ENCODE measurements around the gene TAS2R41.

TAS2R41 gene

DNA sequence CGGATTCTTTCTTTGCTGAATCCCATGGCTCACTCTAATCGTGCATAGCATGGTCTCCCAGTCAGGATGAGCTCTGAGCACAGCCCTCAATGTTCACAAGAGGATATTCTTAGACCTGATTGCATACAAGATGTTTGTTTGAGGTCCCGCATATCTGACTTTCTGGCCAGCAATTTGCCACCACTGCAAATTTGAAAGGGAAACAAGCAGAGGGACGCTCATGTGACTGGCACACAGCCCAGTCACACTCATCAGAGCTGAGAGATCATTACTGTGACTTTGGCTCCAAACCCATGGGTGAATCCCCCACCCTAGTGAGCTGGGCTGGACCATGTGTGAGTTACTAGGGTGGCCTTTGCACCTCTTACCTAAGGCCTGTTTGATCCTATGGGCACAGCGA is 9.9 kb downstream of the TAS2R41 start:
- Histone ChIP-seq H3K4me3 (replicated peaks; ENCODE audit: low read depth, low read length) (no peak overlapping the region), H3K27me3 (replicated peaks; ENCODE audit: control insufficient read depth, insufficient read depth, low read length) (no peaks in the 10 kb centered on the region; the same call in none of the 2 replicates), H3K36me3 (ENCODE audit: control insufficient read depth, insufficient read depth, low read length) (no peaks in the 10 kb centered on the region)
- no peak for TF ChIP-seq CTCF (IDR thresholded peaks at IDR 0.05; ENCODE audit: insufficient read depth, low read length, poor library complexity, severe bottlenecking)
- no peak for DNase-seq (ENCODE audit: extremely low read depth, insufficient read length)

DNA sequence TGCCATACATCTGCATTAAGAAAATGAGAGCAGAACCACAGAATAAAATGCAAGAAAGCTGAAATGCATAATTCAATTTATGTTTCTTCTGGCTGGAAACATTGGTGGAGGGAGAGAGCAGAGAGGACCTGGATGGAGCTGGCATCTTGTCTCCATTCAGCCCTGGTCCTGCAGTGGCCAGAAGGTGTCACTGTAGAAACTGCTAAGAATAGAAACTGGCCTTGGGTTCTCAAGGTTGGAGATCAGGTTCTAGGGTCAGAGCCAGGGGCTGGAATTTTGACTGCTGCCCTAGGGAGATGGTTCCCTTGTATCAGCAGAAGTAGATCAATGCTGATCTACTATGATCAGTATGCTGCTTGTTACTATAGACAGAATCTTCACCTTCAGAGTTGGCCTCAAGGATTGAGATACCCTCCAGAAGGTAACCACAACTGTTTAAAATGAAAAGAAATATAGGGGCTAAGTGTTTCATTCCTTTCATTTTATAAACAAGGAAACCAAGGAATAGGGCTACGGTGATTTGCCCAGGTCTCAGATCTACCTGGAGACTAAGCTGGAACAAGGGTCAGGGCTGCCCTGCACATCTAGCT is 13.1 kb downstream of the TAS2R41 start:
- no peak overlapping the region for H3K4me3 ChIP-seq (replicated peaks; ENCODE audit: low read depth, low read length)
- peak; percentile 57 for TF ChIP-seq CTCF (IDR thresholded peaks at IDR 0.05; ENCODE audit: insufficient read depth, low read length, poor library complexity, severe bottlenecking)
- H3K27me3 ChIP-seq (replicated peaks; ENCODE audit: control insufficient read depth, insufficient read depth, low read length) = no peaks in the 10 kb centered on the region; the same call in none of the 2 replicates
- no peak for DNase-seq (ENCODE audit: extremely low read depth, insufficient read length)
- H3K36me3 ChIP-seq (ENCODE audit: control insufficient read depth, insufficient read depth, low read length) = no peaks in the 10 kb centered on the region

DNA sequence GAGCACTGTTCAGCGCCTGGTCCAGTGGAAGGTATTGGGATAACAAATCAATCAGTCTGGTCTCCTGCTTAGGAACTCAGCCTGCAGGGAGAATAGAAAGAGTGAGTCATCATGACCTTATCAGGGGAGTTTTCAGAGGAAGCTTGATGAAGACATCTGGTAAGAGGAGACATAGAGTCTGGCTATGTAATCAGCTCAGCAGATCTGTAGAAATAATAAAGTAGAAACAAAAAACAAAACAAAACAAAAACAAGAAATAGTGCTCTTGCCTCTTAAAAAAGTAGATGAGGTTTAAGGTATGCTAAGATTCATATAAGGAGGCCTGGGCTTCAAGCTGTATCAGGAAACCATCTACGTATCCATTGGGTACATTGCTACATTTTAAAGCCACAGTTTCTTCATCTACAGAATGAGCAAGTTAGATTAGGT is 14.4 kb downstream of the TAS2R41 start:
- H3K27me3 ChIP-seq (replicated peaks; ENCODE audit: control insufficient read depth, insufficient read depth, low read length) = no peaks in the 10 kb centered on the region; the same call in none of the 2 replicates
- no peak for TF ChIP-seq CTCF (IDR thresholded peaks at IDR 0.05; ENCODE audit: insufficient read depth, low read length, poor library complexity, severe bottlenecking)
- no peak for DNase-seq (ENCODE audit: extremely low read depth, insufficient read length)

GRCh38 chr7:143492799-143493739 is 15.4 kb downstream of the TAS2R41 start:
- Histone ChIP-seq H3K27me3 (replicated peaks; ENCODE audit: control insufficient read depth, insufficient read depth, low read length) (no peaks in the 10 kb centered on the region; the same call in none of the 2 replicates), H3K36me3 (ENCODE audit: control insufficient read depth, insufficient read depth, low read length) (no peaks in the 10 kb centered on the region), H3K4me3 (replicated peaks; ENCODE audit: low read depth, low read length) (no peak overlapping the region)
- no peak for DNase-seq (ENCODE audit: extremely low read depth, insufficient read length)
- no peak for TF ChIP-seq CTCF (IDR thresholded peaks at IDR 0.05; ENCODE audit: insufficient read depth, low read length, poor library complexity, severe bottlenecking)

More for the DNA sequence above, 14.4 kb downstream of the TAS2R41 start:
- Histone ChIP-seq H3K4me3 (replicated peaks; ENCODE audit: low read depth, low read length) (no peak overlapping the region), H3K36me3 (ENCODE audit: control insufficient read depth, insufficient read depth, low read length) (no peaks in the 10 kb centered on the region)

- Histone ChIP-seq H3K4me3 (replicated peaks; ENCODE audit: low read depth, low read length) (no peak overlapping the region), H3K27me3 (replicated peaks; ENCODE audit: control insufficient read depth, insufficient read depth, low read length) (no peaks in the 10 kb centered on the region; the same call in none of the 2 replicates), H3K36me3 (ENCODE audit: control insufficient read depth, insufficient read depth, low read length) (no peaks in the 10 kb centered on the region)
- DNase-seq (ENCODE audit: extremely low read depth, insufficient read length) = no peak
- TF ChIP-seq CTCF (IDR thresholded peaks at IDR 0.05; ENCODE audit: insufficient read depth, low read length, poor library complexity, severe bottlenecking) = no peak
Observed at GRCh38 chr7:143493751-143494150, 16.1 kb downstream of the TAS2R41 start.

Data from GM06990 (cell line).